K562 (cell line): Measurements from ENCODE around the gene FAM200B. TPM values are rescaled to one million over a fixed set of nuclear protein-coding genes. Genes with fewer than 3 reads are reported as not detected.

Experiments
- ATF7 ChIP-seq: fragments of 450-650 bp; IDR thresholded peaks from 2 replicates; pipeline ENCODE4 v1.7.1; 2014; ENCODE audit warnings: mild to moderate bottlenecking, moderate library complexity
- DACH1 ChIP-seq: fragments of 450-650 bp; IDR thresholded peaks from 2 replicates; pipeline ENCODE4 v1.6.1; 2018; ENCODE audit not compliant: partially characterized antibody
- DMBX1 ChIP-seq: fragments of 250-450 bp; sonication (Bioruptor Pico); IDR thresholded peaks from 2 replicates; pipeline ENCODE4 v1.8.0; 2022; ENCODE audit warnings: inconsistent platforms, mild to moderate bottlenecking, moderate library complexity, borderline replicate concordance
- DPF2 ChIP-seq: fragments of 450-650 bp; IDR thresholded peaks from 2 replicates; pipeline ENCODE4 v1.6.1; 2016
- FOSL1 ChIP-seq: fragments of 200-800 bp; sonication (Bioruptor generic); conservative IDR thresholded peaks from 2 replicates; pipeline ENCODE4 v1.6.1; 2016; ENCODE audit warnings: missing genetic modification characterization, missing compliant biosample characterization
- FOXK2 ChIP-seq, 2 experiments: fragments of 450-650 bp; IDR thresholded peaks in 1 of 2; conservative IDR thresholded peaks in 1 of 2; 2 replicates each; pipeline ENCODE4 v1.6.1; 2016; ENCODE audit warnings: low read depth in 2 of 2, mild to moderate bottlenecking in 1 of 2
- JUND ChIP-seq, 2 experiments: IDR thresholded peaks; 2 replicates in 1 of 2; 3 replicates in 1 of 2; pipeline ENCODE4 v1.6.1; 2011; ENCODE audit warnings: borderline replicate concordance in 2 of 2, low read depth in 2 of 2, low read length in 2 of 2, improper control_type of control experiment in 1 of 2, missing biosample characterization in 1 of 2, missing genetic modification characterization in 1 of 2, missing genetic modification reagents in 1 of 2
- MEIS2 ChIP-seq: fragments of 450-650 bp; IDR thresholded peaks from 2 replicates; pipeline ENCODE4 v1.6.1; 2014; ENCODE audit warnings: mild to moderate bottlenecking; ENCODE audit not compliant: partially characterized antibody
- POLR3A ChIP-seq: IDR thresholded peaks from 2 replicates; pipeline ENCODE4 v1.6.1; 2011; ENCODE audit warnings: borderline replicate concordance, mild to moderate bottlenecking, moderate library complexity; ENCODE audit not compliant: insufficient read length, insufficient read depth; ENCODE audit errors: extremely low read depth
- SMARCE1 ChIP-seq: fragments of 450-650 bp; IDR thresholded peaks from 2 replicates; pipeline ENCODE4 v1.7.1; 2016; ENCODE audit warnings: mild to moderate bottlenecking
- SRF ChIP-seq, 2 experiments: fragments of 250-450, 450-650 bp in 1 of 2; sonication (Bioruptor Pico) in 1 of 2; sonication (generic) in 1 of 2; formaldehyde crosslinking; IDR thresholded peaks; 2 replicates each; pipeline versions ENCODE4 v1.5.0 to v1.5.1; 2020 to 2022; ENCODE audit warnings: mild to moderate bottlenecking in 1 of 2, missing genetic modification reagents in 1 of 2
- STAT5A ChIP-seq: IDR thresholded peaks from 2 replicates; pipeline ENCODE4 v1.6.1; 2012; ENCODE audit warnings: low read length, inconsistent platforms, borderline replicate concordance
- TCFL5 ChIP-seq: fragments of 250-450 bp; sonication (Bioruptor Pico); conservative IDR thresholded peaks from 2 replicates; pipeline ENCODE4 v1.6.1; 2021; ENCODE audit warnings: mild to moderate bottlenecking, moderate library complexity, matching md5 sums
- ZFP36 ChIP-seq: fragments of 150-350 bp; IDR thresholded peaks from 2 replicates; pipeline ENCODE4 v1.6.1; 2018; ENCODE audit warnings: low read length, low read depth; ENCODE audit not compliant: partially characterized antibody
- ZNF384 ChIP-seq: IDR thresholded peaks from 2 replicates; pipeline ENCODE4 v1.6.1; 2012; ENCODE audit warnings: low read depth, low read length, improper control_type of control experiment
- ZNF785 ChIP-seq: fragments of 250-450 bp; sonication (Bioruptor Pico); IDR thresholded peaks from 2 replicates; pipeline ENCODE4 v1.4.0; 2020; ENCODE audit warnings: mild to moderate bottlenecking
- polyA plus RNA-seq, 8 experiments: library from polyadenylated mRNA; depleted of rRNA in 4 of 8; stranded (reverse) in 5 of 8; unstranded in 3 of 8; fragments of >200 nt; fragmentation: Nextera tagmentation in 2 of 8; fragmentation: Illumina TruSeq in 1 of 8; extraction: Ambion mirVana in 2 of 8; extraction: Trizol in 1 of 8; gene quantifications; 2 replicates each; pipeline versions ENCODE4 v1.2.1 to v1.2.3, GENCODE V29; 2011 to 2014; ENCODE audit warnings: inconsistent platforms in 1 of 8, missing spikeins in 1 of 8
- total RNA-seq, 7 experiments: library from RNA; depleted of rRNA in 6 of 7; stranded (reverse); fragments of >200 nt in 6 of 7; fragmentation: Illumina TruSeq in 2 of 7; extraction: Trizol in 2 of 7; gene quantifications; 2 replicates each; pipeline versions ENCODE4 v1.2.1 to v1.2.3, GENCODE V29; 2011 to 2021; ENCODE audit warnings: low replicate concordance in 1 of 7
- TF ChIP-seq, protein P1 (sequence below): fragments of 450-650 bp; IDR thresholded peaks from 2 replicates; pipeline ENCODE4 v1.6.1; 2017; ENCODE audit warnings: antibody characterized with exemption
- TF ChIP-seq, protein P2 (sequence below), 2 experiments: IDR thresholded peaks in 1 of 2; conservative IDR thresholded peaks in 1 of 2; 2 replicates each; pipeline ENCODE4 v1.6.1; 2016; ENCODE audit warnings: low read depth in 2 of 2, mild to moderate bottlenecking in 1 of 2, missing compliant biosample characterization in 1 of 2, missing genetic modification characterization in 1 of 2, moderate library complexity in 1 of 2
- TF ChIP-seq, protein P3 (sequence below), 2 experiments: fragments of 450-650 bp in 1 of 2; sonication (generic) in 1 of 2; formaldehyde crosslinking in 1 of 2; IDR thresholded peaks in 1 of 2; conservative IDR thresholded peaks in 1 of 2; 2 replicates each; pipeline versions ENCODE4 v1.6.1 to v1.8.1; 2016 to 2023; ENCODE audit warnings: mild to moderate bottlenecking in 2 of 2, moderate library complexity in 2 of 2, inconsistent platforms in 1 of 2, missing genetic modification reagents in 1 of 2
- TF ChIP-seq, protein P4 (sequence below): sonication (generic); IDR thresholded peaks from 2 replicates; pipeline ENCODE4 v1.6.1; 2016

Gene FAM200B
- total and polyA plus RNA-seq, 9 of the 15 experiments (the other 6 are each of a cell fraction or from before 2014, with no cell fraction given) = 17.4 to 48.0 (median 25.5) TPM

DNA sequence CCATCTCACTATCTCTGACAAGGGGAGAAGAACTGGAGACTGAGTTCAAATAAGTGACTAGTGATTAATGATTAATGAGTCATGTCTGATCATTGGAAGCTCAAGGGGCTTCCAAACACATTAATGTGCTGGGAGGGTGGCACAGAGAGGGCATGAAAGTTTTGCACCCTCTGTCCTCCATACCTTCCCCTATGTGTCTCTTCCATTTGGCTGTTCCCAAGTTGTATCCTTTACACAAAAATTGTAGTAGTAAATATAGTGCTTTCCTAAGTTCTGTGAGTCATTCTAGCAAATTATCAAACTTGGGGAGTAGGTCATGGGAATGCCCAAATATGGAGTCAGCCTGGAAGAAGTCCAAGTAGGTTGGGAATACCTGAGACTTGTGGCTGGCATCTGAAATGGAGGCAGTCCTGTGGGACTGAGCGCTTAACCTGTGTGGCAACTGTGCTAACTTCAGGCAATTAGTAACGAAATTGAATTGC lies 4.1 kb upstream of the FAM200B start (continued):
- TF ChIP-seq, protein P1, sequence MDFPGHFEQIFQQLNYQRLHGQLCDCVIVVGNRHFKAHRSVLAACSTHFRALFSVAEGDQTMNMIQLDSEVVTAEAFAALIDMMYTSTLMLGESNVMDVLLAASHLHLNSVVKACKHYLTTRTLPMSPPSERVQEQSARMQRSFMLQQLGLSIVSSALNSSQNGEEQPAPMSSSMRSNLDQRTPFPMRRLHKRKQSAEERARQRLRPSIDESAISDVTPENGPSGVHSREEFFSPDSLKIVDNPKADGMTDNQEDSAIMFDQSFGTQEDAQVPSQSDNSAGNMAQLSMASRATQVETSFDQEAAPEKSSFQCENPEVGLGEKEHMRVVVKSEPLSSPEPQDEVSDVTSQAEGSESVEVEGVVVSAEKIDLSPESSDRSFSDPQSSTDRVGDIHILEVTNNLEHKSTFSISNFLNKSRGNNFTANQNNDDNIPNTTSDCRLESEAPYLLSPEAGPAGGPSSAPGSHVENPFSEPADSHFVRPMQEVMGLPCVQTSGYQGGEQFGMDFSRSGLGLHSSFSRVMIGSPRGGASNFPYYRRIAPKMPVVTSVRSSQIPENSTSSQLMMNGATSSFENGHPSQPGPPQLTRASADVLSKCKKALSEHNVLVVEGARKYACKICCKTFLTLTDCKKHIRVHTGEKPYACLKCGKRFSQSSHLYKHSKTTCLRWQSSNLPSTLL = no peak
- TF ChIP-seq DMBX1 (CRISPR knock-in tag) = no peak
- TF ChIP-seq ZNF384 = no peak
- peak in 1 of 2 experiments; percentile 81; a peak in 2 of 4 replicates for TF ChIP-seq FOXK2 (conservative IDR thresholded peaks at IDR 0.05 in 1 of 2, IDR thresholded peaks at IDR 0.05 in 1 of 2; ENCODE audit: low read depth in 2 of 2)
- TF ChIP-seq, protein P2, sequence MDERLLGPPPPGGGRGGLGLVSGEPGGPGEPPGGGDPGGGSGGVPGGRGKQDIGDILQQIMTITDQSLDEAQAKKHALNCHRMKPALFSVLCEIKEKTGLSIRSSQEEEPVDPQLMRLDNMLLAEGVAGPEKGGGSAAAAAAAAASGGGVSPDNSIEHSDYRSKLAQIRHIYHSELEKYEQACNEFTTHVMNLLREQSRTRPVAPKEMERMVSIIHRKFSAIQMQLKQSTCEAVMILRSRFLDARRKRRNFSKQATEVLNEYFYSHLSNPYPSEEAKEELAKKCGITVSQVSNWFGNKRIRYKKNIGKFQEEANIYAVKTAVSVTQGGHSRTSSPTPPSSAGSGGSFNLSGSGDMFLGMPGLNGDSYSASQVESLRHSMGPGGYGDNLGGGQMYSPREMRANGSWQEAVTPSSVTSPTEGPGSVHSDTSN (CRISPR knock-in tag; IDR thresholded peaks at IDR 0.05; ENCODE audit: low read depth) = no peak
- TF ChIP-seq, protein P2 (tag; conservative IDR thresholded peaks at IDR 0.05; ENCODE audit: low read depth) = peak; percentile 51; the same call in 1 of the 2 replicates
- TF ChIP-seq STAT5A = no peak
- TF ChIP-seq, protein P3, sequence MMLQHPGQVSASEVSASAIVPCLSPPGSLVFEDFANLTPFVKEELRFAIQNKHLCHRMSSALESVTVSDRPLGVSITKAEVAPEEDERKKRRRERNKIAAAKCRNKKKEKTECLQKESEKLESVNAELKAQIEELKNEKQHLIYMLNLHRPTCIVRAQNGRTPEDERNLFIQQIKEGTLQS (IDR thresholded peaks at IDR 0.05) = peak; percentile 76
- TF ChIP-seq, protein P3 (CRISPR knock-in tag; conservative IDR thresholded peaks at IDR 0.05) = no peak
- TF ChIP-seq ZNF785 = no peak
- no peak; the same call in 1 of the 2 replicates for TF ChIP-seq JUND (IDR thresholded peaks at IDR 0.05; ENCODE audit: borderline replicate concordance, low read depth, low read length)
- TF ChIP-seq JUND (tag; IDR thresholded peaks at IDR 0.05; ENCODE audit: borderline replicate concordance, low read depth, low read length) = peak; percentile 80; the same call in 2 of the 3 replicates
- no peak for TF ChIP-seq POLR3A
- TF ChIP-seq ZFP36 = peak; percentile 54
- TF ChIP-seq DACH1 = peak; percentile 74
- TF ChIP-seq DPF2 = peak; percentile 49; the same call in 1 of the 2 replicates
- 0 out of 2 replicates have a peak, but pooled peaks have one; percentile 28 for TF ChIP-seq SMARCE1
- TF ChIP-seq ATF7 = peak; percentile 85
- peak; percentile 93 to 99 for TF ChIP-seq SRF (CRISPR knock-in tag; IDR thresholded peaks at IDR 0.05)
- peak; percentile 45 for TF ChIP-seq MEIS2
- TF ChIP-seq, protein P4, sequence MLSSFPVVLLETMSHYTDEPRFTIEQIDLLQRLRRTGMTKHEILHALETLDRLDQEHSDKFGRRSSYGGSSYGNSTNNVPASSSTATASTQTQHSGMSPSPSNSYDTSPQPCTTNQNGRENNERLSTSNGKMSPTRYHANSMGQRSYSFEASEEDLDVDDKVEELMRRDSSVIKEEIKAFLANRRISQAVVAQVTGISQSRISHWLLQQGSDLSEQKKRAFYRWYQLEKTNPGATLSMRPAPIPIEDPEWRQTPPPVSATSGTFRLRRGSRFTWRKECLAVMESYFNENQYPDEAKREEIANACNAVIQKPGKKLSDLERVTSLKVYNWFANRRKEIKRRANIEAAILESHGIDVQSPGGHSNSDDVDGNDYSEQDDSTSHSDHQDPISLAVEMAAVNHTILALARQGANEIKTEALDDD = peak; percentile 73; the same call in 1 of the 2 replicates
- no peak for TF ChIP-seq TCFL5
- TF ChIP-seq FOSL1 = peak; percentile 84
- TF ChIP-seq, all 486 proteins: peak for 18
